GM19193 (cell line): ENCODE data around the gene TMIGD3.

Experiments
- POLR2A ChIP-seq: IDR thresholded peaks from 4 replicates; pipeline ENCODE4 v1.6.1; 2011; ENCODE audit not compliant: insufficient read depth, insufficient read length; ENCODE audit errors: extremely low read depth

Gene TMIGD3

DNA sequence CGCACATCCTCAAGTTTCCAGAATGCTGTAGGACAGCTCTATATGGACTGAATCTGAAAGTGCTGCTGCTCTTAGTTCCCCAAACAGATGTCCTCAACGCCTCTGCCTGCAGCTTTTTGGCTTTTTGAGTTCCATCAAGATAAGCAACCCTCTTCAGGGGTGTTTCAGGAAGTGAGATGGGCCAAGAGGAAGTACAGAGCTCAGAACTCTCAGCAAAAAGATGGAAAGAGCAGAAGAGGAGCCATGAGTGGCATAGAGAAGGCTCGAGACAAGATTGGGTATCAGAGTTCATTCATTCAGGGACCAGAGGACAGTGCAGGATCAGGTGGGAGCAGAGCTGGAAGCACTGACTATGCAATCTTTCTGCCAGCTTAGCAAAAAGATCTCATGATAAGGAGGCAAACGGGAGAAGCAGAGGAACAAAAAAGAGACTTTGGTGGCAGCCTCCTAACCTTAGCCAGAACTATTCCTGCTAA, at the start of gene TMIGD3, which contains the start of gene ADORA3:
Gene TMIGD3 (minus strand): TSS at position 49 of the 476 bp plus-strand sequence. CDS start 279 bp downstream, outside the sequence.
Gene ADORA3 (minus strand): TSS at position 49 of the 476 bp plus-strand sequence. CDS start 279 bp downstream, outside the sequence.
- no peak for TF ChIP-seq POLR2A

DNA sequence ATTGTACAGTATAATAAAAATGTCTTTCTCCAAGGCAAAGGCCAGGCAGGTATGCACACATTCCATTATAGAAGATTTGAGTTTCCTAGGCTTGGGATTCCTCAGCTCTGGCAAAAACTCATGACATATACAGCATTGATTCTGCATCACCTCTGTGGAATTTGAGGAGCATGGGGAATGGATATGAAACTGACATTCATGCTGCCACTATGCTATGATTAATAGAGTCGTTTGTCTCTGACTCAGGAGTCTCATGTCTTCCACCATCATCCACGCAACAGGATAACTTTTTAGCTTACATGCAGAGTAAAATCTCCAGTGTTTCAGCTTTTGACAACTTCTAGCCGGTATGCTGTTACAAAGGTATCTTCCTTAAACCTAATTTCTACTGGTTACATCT, 49.8 kb upstream of the TMIGD3 start:
- no peak for TF ChIP-seq POLR2A

- no peak for TF ChIP-seq POLR2A
Observed at GRCh38 chr1:111552587-111552986, 49.2 kb upstream of the TMIGD3 start.

DNA sequence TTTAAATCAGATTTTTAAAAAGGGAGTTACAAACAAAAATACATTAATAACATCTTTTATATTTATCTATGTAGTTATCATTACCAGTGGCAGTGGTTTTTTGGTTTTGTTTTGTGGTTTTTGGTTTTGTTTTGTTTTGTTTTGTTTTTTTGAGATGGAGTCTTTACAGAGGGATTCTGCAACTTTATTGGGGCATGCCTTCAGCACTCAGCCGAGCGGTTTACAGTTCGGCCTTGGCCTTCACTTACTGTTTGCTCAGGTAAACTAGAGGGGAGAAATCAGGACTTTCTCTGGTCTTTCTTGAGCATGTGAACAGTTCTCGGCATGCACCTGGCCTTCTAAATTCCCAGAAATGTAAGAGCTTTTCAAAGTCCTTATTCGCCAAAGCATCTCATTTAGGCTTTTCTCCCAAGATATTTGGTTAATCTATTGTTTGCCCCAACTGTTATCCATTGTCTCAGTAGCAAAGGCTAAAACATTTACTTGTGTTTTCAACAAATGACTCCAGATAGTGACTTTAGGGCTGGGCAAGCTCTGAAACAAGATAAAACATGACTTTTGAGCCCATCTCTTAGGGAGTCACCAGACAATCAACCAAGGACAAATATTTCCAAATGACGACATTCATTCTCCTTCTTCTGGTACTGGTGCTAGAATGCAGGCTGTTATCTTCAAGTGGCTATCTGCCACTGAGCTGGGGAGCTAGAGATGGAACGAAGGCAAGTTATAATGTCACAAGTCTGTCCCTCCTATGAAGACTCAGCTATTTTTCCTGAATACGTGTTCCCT, 48.4 kb upstream of the TMIGD3 start:
- no peak for TF ChIP-seq POLR2A

DNA sequence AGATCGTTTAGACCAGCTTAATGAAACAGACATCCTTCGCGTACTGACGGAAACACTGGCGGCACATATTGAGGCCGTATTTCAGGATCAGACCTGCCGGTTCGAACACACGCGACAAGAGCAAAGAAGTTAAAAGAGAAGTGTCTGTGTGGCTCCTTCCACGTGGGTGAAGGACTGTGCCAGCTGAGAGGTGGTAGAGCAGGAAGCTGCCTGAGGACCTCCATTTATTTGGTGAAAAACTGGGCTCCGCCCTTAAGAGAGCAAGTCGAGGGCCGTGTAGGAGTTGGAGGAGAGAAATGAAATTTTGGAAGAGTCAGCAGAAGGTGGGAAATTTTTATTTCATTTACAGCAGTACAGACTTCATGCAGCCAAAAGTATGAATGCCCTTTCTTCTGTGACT, 38.8 kb upstream of the TMIGD3 start:
- no peak for TF ChIP-seq POLR2A

DNA sequence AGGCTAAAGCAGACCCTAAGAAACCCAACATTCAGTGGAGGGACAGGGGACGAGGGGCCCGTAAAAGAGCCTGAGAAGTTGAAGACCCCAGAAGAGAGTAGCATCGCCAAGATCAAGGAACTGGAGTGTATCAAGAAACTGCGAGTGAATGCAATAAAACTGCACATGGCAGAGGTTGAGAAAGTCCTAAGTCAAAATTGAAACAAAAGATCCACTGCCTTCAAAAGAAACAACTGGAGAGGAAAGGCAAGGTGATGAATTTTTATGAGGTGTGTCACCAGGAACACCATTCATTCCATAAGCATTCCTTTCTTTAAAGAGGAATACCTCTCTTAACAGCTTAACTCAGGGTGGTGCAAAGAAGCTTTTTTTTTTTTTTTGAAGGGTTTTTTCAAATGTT, 38.3 kb upstream of the TMIGD3 start:
- no peak for TF ChIP-seq POLR2A

GRCh38 chr1:111540928-111541327, 37.5 kb upstream of the TMIGD3 start:
- TF ChIP-seq POLR2A: no peak

GRCh38 chr1:111538343-111539025, 35.1 kb upstream of the TMIGD3 start:
- no peak for TF ChIP-seq POLR2A

GRCh38 chr1:111535256-111536191, 32.1 kb upstream of the TMIGD3 start:
- no peak for TF ChIP-seq POLR2A

DNA sequence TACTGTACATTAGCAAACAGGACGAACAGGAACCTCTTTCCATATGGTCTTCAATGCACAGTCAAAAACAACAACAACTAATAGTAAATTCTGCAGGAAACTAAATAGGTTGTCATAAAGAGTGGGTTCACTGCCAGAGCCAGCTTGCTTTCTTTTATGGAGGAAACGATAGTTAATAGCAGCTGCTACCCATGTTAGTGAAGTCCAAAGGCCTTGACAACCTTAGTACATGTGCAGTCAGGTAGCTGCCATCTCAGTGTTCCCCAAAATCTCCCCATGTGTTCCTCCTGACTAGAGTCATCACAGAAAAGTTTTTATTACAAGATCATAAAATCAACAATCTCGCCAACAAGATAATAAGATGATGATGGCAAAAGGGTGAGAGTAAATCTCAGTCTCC, 16.6 kb upstream of the TMIGD3 start:
- TF ChIP-seq POLR2A: no peak

GRCh38 chr1:111517469-111518225, 14.2 kb upstream of the TMIGD3 start:
- TF ChIP-seq POLR2A: no peak

- TF ChIP-seq POLR2A: peak; percentile 44
Observed at GRCh38 chr1:111516005-111516535, 12.6 kb upstream of the TMIGD3 start.

- TF ChIP-seq POLR2A: no peak
Observed at GRCh38 chr1:111515291-111516004, 12.0 kb upstream of the TMIGD3 start.

- no peak for TF ChIP-seq POLR2A
Observed at GRCh38 chr1:111513410-111514020, 10.1 kb upstream of the TMIGD3 start.

DNA sequence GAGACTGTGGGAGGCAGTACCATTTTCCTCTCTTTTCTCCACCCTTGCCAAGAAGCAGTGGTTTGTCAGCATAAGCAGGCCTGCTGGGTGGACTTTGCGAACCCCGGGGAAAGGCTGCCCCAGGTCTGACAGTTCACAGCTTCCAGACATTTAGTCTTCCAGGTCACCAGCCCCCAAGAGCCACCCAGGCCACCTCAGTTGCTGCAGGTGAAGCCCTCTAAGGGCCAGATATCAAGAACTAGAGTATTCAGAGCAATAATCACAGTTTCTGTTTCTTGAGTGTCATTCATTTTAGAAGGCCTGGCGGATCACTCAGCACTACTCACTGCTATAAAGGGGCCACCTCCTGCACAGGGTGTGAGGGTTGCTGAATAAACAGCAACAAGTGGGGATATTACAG, 9.5 kb upstream of the TMIGD3 start:
- no peak for TF ChIP-seq POLR2A
